GM18498 (cell line): Measurements from ENCODE around the gene ATP10A.
"Not testable (repeated sequence)": the region's sequence is repeated elsewhere in the genome, so short reads cannot be mapped to it uniquely, and the experiment has no call there.

Source experiments
- ATAC-seq: cut with Tn5 transposase; IDR thresholded peaks from one replicate; pipeline ENCODE4 v1.9.1; 2021; ENCODE audit warnings: mild to moderate bottlenecking, moderate library complexity; ENCODE audit not compliant: unreplicated experiment

The ATP10A gene

GRCh38 chr15:25884370-25884769, 21.2 kb upstream of the ATP10A start:
- no peak for ATAC-seq

- ATAC-seq, result no peak
Observed at GRCh38 chr15:25883463-25884259, 20.5 kb upstream of the ATP10A start.

DNA sequence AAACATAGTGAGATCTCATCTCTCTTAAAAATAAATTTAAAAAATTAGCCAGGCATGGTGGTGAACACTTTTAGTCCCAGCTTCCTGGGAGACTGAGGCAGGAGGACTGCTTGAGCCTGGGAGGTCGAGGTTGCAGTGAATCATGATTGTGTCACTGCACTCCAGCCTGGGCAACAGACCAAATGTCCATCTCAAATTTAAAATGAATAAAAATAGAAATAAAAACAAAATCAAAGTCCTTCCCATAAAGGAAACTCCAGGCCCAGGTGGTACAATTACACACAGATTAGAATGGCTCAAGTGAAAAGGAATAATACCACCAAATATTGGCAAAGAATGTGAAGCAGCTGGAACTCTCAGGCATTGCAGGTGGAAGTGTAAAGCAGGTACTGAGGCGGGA, 19.3 kb upstream of the ATP10A start:
- no peak for ATAC-seq

DNA sequence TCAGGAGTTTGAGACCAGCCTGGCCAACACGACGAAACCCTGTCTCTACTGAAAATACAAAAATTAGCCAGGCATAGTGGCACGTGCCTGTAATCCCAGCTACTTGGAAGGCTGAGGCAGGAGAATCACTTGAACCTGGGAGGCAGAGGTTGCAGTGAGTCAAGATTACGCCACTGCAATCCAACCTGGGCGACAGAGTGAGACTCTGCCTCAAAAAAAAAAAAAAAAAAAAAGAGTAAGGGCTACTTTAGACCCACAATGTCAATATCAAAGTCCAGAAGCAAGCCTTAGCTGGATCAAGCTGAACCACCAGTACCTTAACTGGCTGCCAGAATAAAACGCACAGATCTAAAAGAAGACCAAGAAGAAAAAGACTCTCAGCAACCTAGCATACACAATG, 17.8 kb upstream of the ATP10A start:
- ATAC-seq, result not testable (repeated sequence)

DNA sequence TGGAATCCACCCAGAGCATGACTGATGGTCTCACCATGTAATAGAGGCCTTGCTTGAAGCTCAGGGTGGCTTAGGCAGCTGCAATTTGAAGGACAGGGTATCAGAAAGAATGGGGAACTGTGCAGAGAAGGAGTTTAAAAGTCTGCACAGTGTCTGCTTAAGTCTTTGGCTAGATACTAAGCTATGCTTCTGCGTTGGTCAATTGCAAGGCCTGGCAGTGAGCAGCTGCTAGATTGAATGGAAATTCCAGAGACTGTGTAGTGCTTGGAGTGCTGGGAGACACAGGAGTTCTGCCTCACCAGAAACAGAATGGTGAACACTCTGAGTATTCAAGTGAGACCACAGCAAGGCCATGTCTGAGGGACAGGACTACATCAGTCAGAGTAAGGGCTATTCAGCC, 17.3 kb upstream of the ATP10A start:
- ATAC-seq, result no peak

- no peak for ATAC-seq
Observed at GRCh38 chr15:25879438-25879837, 16.3 kb upstream of the ATP10A start.

GRCh38 chr15:25877681-25878080, 14.6 kb upstream of the ATP10A start:
- ATAC-seq, result no peak

- ATAC-seq, result no peak
Observed at GRCh38 chr15:25876231-25877140, 13.4 kb upstream of the ATP10A start.

DNA sequence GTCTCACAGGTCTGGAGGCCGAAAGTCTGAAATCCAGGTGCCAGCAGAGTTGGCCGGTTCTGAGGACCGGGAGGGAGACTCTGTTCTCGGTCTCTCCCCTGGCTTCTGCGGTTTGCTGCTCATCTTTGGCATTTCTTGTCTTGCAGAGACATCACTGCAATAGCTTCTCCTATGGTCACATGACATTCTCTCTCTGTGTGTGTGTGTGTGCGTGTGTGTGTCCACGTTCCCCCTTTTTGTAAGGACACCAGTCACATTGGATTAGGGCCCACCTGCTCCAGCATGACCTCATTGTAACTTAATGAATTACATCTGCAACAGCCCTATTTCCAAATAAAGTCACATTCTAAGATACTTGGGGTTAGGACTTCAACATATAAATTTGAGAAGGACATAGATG, 12.4 kb upstream of the ATP10A start:
- no peak for ATAC-seq

- ATAC-seq, result no peak
Observed at GRCh38 chr15:25874379-25874778, 11.3 kb upstream of the ATP10A start.

DNA sequence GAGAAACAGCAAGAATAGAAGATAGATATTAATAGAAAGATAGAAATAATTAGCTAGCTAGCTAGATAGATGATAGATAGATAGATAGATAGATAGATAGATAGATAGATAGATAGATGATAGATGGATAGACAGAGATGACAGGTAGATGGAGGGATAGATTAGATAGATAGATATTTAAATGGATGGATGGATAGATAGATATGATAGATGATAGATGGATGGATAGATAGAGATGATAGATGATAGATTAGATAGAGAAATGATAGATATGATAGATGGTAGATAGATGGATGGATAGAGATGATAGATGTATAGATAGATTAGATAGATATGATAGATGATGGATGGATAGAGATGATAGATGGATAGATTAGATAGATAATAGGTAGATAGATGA, 8.3 kb upstream of the ATP10A start:
- ATAC-seq, result no peak

- ATAC-seq, result no peak
Observed at GRCh38 chr15:25870938-25871337, 7.8 kb upstream of the ATP10A start.

DNA sequence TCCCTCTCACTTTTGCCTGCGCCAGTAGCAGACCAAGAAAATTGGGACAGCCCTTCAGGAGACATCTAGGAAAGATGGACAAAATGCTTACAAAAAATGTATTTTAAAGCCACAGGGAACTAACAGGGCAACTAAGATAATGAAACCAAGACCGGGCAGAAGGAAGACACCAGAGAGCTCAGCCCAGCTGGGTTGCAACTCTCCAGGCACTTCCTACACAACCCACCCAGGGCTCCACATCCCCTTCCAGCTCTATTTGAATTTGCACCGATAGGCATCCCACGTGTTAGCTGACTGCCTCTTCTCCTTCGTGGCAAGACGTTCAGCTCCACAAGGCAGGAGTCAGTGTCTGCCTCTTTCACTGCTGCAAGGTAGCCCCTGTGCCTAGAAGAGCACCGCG, 6.6 kb upstream of the ATP10A start:
- ATAC-seq, result no peak

GRCh38 chr15:25866874-25867273, 3.7 kb upstream of the ATP10A start:
- ATAC-seq, result no peak

DNA sequence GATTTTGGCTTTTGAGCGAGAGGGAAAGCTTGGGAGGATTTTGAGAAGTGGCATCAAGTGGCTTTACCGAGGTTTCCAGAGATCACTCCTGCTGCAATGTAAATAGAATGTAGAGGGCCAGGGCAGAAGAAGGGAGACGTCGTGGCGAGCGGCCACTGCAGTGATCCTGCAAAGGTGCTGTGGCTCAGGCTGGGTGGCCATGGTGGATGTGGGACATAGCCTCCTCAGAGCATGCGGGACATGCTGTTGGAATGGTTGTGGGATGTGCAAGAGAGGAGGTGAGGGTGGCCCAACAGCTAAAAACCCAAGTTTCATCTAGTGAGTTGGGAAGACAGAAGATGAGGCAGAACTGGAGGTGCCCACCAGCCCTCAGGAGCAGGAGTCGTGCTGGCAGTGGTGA, 3.1 kb upstream of the ATP10A start:
- no peak for ATAC-seq

DNA sequence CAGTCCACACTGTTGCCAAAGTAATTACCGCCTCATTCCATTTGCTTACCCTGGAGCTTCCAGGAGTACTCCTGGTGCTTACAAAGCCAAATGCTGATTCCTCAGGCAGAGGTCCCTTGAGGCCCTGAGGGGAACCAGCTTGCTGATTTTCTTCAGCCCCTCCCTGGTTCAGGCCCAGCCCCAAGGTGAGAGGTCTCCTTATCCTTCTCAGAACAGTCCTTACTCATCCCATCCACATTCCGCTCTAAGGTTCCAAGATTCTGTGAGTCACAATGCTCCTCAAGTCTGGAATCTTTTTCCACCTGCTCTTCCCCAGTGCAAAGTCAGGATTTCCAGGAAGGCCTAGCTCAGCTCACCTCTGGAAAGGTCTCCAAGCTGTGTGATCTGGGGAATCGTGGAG, 1.8 kb upstream of the ATP10A start:
- no peak for ATAC-seq

DNA sequence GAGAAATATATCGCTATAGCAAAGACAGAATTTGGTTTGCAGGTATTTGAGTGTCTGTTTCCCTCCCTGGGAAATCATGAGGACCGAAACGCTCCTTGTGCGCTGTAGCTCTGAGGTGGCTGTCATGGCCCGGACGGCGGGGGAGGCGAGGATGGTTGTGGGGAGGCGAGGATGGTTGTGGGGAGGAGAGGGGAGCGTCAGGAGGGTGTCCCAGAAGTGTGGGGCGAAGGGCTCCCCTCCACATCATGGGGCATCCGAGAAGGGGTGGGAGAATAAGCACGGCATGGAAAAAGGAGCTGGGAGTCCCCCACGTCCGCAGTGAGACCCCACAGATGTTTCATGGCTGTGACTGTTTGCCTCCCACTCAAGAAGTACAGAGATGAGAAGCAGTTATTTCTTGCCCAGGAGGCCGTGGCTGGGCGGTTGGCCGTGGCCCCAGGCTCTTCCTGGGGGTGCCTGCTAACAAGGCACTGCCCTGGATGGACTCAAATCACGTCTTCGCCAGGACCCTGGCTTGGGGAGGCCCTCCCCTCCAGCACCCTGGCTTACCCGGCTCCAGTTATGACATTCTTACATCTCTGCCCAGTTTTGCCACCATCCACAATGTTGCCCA, 947 bp upstream of the ATP10A start:
- ATAC-seq, result no peak

GRCh38 chr15:25862472-25863110, 536 bp downstream of the ATP10A start:
- ATAC-seq, result no peak

DNA sequence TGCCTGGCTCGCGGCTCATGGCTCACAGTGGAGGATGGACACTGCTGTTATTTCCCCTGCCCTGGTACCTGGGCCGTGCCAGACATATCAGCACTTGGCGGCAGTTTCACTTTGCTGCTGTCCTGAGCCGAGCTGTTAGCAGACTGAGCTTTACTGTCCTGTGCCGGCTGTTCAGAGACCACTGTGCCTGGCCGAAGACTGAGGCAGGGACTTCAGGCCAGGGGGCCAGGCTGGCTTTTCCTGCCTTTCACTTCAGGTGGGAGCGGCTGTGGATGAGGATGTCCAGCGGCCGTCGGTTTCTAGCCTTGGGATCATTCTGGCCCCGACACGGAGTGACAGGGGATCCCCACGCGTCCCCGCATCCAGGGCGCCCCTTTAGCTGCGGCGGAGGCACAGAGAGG, 1.1 kb downstream of the ATP10A start:
- ATAC-seq, result no peak

GRCh38 chr15:25860885-25861866, 2.0 kb downstream of the ATP10A start:
- ATAC-seq, result no peak
